H1 (cell line): Measurements from ENCODE around the gene ATAD3A. TPM values are rescaled to one million over a fixed set of nuclear protein-coding genes. Genes with fewer than 3 reads are reported as not detected.
A peak's percentile ranks its signal among the peaks of the same experiment; 100 is the strongest.
"Not testable (repeated sequence)": the region's sequence is repeated elsewhere in the genome, so short reads cannot be mapped to it uniquely, and the experiment has no call there.

Experiments
- CTCF ChIA-PET: fragments of 300-600 bp; sonication (Branson Sonifier 250); formaldehyde crosslinking; loops from one replicate; lab custom pipeline; 2021; ENCODE audit not compliant: partially characterized antibody; lab: Charles Lee
- POLR2A ChIA-PET: fragments of 300-600 bp; sonication (Branson Sonifier 250); formaldehyde crosslinking; loops from one replicate; lab custom pipeline; 2021; ENCODE audit warnings: inconsistent platforms; ENCODE audit not compliant: partially characterized antibody; lab: Charles Lee
- DNase-seq, 2 experiments: peaks; one replicate each; pipeline versions ENCODE4 v3.0.0 to v3.0.0-alpha.2; 2010 to 2022; ENCODE audit warnings: low spot score in 2 of 2, low read depth in 1 of 2, mixed read lengths in 1 of 2
- FAIRE-seq: peaks from 2 replicates; lab custom pipeline; 2011; peaks lifted over from hg19 to GRCh38; lab: Jason Lieb, UNC
- H2AFZ ChIP-seq: 2 replicates; pipeline ENCODE4 v1.8.1; 2012; ENCODE audit warnings: low read length, inconsistent platforms
- H2AK5ac ChIP-seq: 2 replicates; pipeline ENCODE4 v1.6.1; 2013; ENCODE audit warnings: low read depth, low read length
- H2BK120ac ChIP-seq: replicated peaks from 2 replicates; pipeline ENCODE3; 2013; ENCODE audit warnings: low read depth, low read length, inconsistent platforms
- H2BK12ac ChIP-seq: 2 replicates; pipeline ENCODE4 v1.6.1; 2013; ENCODE audit warnings: low read depth, low read length
- H2BK15ac ChIP-seq: 2 replicates; pipeline ENCODE4 v1.6.1; 2013; ENCODE audit warnings: low read length
- H2BK20ac ChIP-seq: 2 replicates; pipeline ENCODE4 v1.6.1; 2013; ENCODE audit warnings: low read length
- H2BK5ac ChIP-seq: 2 replicates; pipeline ENCODE4 v1.6.1; 2013; ENCODE audit warnings: low read depth, low read length
- H3K14ac ChIP-seq: 2 replicates; pipeline ENCODE4 v1.6.1; 2013; ENCODE audit warnings: inconsistent platforms; ENCODE audit not compliant: insufficient read length
- H3K18ac ChIP-seq: 2 replicates; pipeline ENCODE4 v1.6.1; 2013; ENCODE audit warnings: low read length; ENCODE audit errors: extremely low read depth
- H3K23ac ChIP-seq: 2 replicates; pipeline ENCODE4 v1.6.1; 2013; ENCODE audit warnings: inconsistent platforms; ENCODE audit not compliant: insufficient read length
- H3K23me2 ChIP-seq: 2 replicates; pipeline ENCODE4 v1.6.1; 2013; ENCODE audit warnings: low read depth, low read length
- H3K27ac ChIP-seq: 2 replicates; pipeline ENCODE4 v1.6.1; 2011; ENCODE audit warnings: low read depth, low read length, inconsistent platforms
- H3K27me3 ChIP-seq, 4 experiments: replicated peaks in 1 of 4; 1 replicate in 1 of 4; 2 replicates in 3 of 4; pipeline versions ENCODE4 v1.6.1 to v1.8.1; 2011 to 2013; ENCODE audit warnings: low read length in 3 of 4, mild to moderate bottlenecking in 3 of 4, inconsistent platforms in 2 of 4, mixed read lengths in 2 of 4, moderate library complexity in 1 of 4; ENCODE audit not compliant: control insufficient read depth in 3 of 4, insufficient read depth in 3 of 4; ENCODE audit errors: extremely low read depth in 1 of 4
- H3K36me3 ChIP-seq, 4 experiments: 2 replicates each; pipeline versions ENCODE4 v1.6.1 to v1.8.1; 2011 to 2013; ENCODE audit warnings: mild to moderate bottlenecking in 4 of 4, low read length in 3 of 4, moderate library complexity in 2 of 4, control low read depth in 1 of 4, inconsistent platforms in 1 of 4; ENCODE audit not compliant: insufficient read depth in 4 of 4, control insufficient read depth in 2 of 4
- H3K4ac ChIP-seq: replicated peaks from 2 replicates; pipeline ENCODE3; 2013; ENCODE audit warnings: low read length, low read depth, mixed read lengths, inconsistent platforms; ENCODE audit not compliant: insufficient read length
- H3K4me1 ChIP-seq, 4 experiments: replicated peaks in 1 of 4; 1 replicate in 1 of 4; 2 replicates in 3 of 4; pipeline versions ENCODE4 v1.6.1 to v1.8.1; 2011 to 2013; ENCODE audit warnings: low read length in 3 of 4, inconsistent platforms in 2 of 4, mixed read lengths in 1 of 4; ENCODE audit not compliant: insufficient read depth in 4 of 4, control insufficient read depth in 3 of 4
- H3K4me2 ChIP-seq, 2 experiments: 2 replicates each; pipeline versions ENCODE4 v1.6.1 to v1.8.1; 2011 to 2013; ENCODE audit warnings: low read depth in 2 of 2, low read length in 2 of 2, control low read depth in 1 of 2, inconsistent platforms in 1 of 2, mild to moderate bottlenecking in 1 of 2; ENCODE audit not compliant: insufficient read depth in 1 of 2
- H3K4me3 ChIP-seq, 4 experiments: fragments of 200-600, 300-600 bp in 1 of 4; sonication (generic), shearing (Covaris generic), sonication (Bioruptor Twin) in 1 of 4; 2 replicates each; pipeline versions ENCODE4 v1.5.1 to v1.8.1; 2011 to 2016; ENCODE audit warnings: low read length in 4 of 4, low read depth in 3 of 4, control low read depth in 2 of 4, inconsistent platforms in 2 of 4, mild to moderate bottlenecking in 2 of 4, mixed read lengths in 1 of 4, moderate library complexity in 1 of 4; ENCODE audit not compliant: insufficient read depth in 2 of 4; ENCODE audit errors: extremely low read depth in 1 of 4
- H3K56ac ChIP-seq: replicated peaks from 2 replicates; pipeline ENCODE3; 2013; ENCODE audit warnings: low read depth, mild to moderate bottlenecking, mixed read lengths, low read length, inconsistent platforms; ENCODE audit not compliant: insufficient read length
- H3K79me1 ChIP-seq: 2 replicates; pipeline ENCODE4 v1.6.1; 2013; ENCODE audit warnings: low read depth, low read length, control low read depth
- H3K79me2 ChIP-seq, 2 experiments: 2 replicates each; pipeline versions ENCODE4 v1.6.1 to v1.8.1; 2012 to 2013; ENCODE audit warnings: low read length in 2 of 2, mild to moderate bottlenecking in 2 of 2, inconsistent platforms in 1 of 2; ENCODE audit not compliant: insufficient read depth in 2 of 2, control insufficient read depth in 1 of 2
- H3K9ac ChIP-seq, 4 experiments: replicated peaks in 1 of 4; 1 replicate in 1 of 4; 2 replicates in 3 of 4; pipeline versions ENCODE4 v1.6.1 to v1.8.1; 2011 to 2013; ENCODE audit warnings: low read depth in 3 of 4, low read length in 3 of 4, control low read depth in 2 of 4, mild to moderate bottlenecking in 2 of 4, moderate library complexity in 2 of 4, inconsistent platforms in 1 of 4; ENCODE audit errors: extremely low read depth in 1 of 4
- H3K9me3 ChIP-seq, 2 experiments: 2 replicates each; pipeline versions ENCODE4 v1.6.1 to v1.8.1; 2012 to 2013; ENCODE audit warnings: mild to moderate bottlenecking in 2 of 2, moderate library complexity in 2 of 2, control low read depth in 1 of 2, inconsistent platforms in 1 of 2, low read depth in 1 of 2, low read length in 1 of 2, mixed read lengths in 1 of 2; ENCODE audit not compliant: insufficient read depth in 2 of 2
- H4K20me1 ChIP-seq, 2 experiments: replicated peaks in 1 of 2; 2 replicates each; pipeline versions ENCODE3 to v1.8.1; 2011 to 2013; ENCODE audit warnings: inconsistent platforms in 2 of 2, low read length in 2 of 2, mild to moderate bottlenecking in 1 of 2; ENCODE audit not compliant: insufficient read depth in 2 of 2, control insufficient read depth in 1 of 2
- H4K5ac ChIP-seq: 2 replicates; pipeline ENCODE4 v1.6.1; 2013; ENCODE audit warnings: low read length, low read depth, mixed read lengths, inconsistent platforms; ENCODE audit not compliant: insufficient read length
- H4K8ac ChIP-seq: 2 replicates; pipeline ENCODE4 v1.8.0; 2013; ENCODE audit warnings: mild to moderate bottlenecking, moderate library complexity, low read length, inconsistent platforms; ENCODE audit not compliant: insufficient read depth; ENCODE audit errors: extremely low read depth
- H4K91ac ChIP-seq: replicated peaks from 2 replicates; pipeline ENCODE3; 2013; ENCODE audit warnings: low read length, mixed read lengths, inconsistent platforms; ENCODE audit not compliant: insufficient read length
- EGR1 ChIP-seq: IDR thresholded peaks from 2 replicates; pipeline ENCODE4 v1.6.1; 2011; ENCODE audit warnings: low read depth, low read length, borderline replicate concordance
- WGBS, 2 experiments: shearing (Covaris generic) in 1 of 2; methylation state at CpG; one replicate each; pipeline versions ENCODE4 v1.1.6 to v1.1.7; 2013 to 2015; ENCODE audit warnings: low lambda C conversion rate in 2 of 2, mixed read lengths in 2 of 2, inconsistent platforms in 1 of 2, low coverage in 1 of 2, missing lambda C conversion rate in 1 of 2; ENCODE audit not compliant: insufficient replicate concordance in 2 of 2, insufficient coverage in 1 of 2, insufficient read length in 1 of 2; ENCODE audit errors: extremely low coverage in 1 of 2, missing lambda C conversion rate in 1 of 2; 5-methylcytosine and 5-hydroxymethylcytosine counted together
- polyA plus RNA-seq, 7 experiments: library from polyadenylated mRNA; depleted of rRNA in 3 of 7; stranded (reverse) in 5 of 7; unstranded in 2 of 7; fragments of >200 nt in 5 of 7; fragments of 200-250 nt in 2 of 7; gene quantifications; 1 replicate in 5 of 7; 2 replicates in 1 of 7; 4 replicates in 1 of 7; pipeline versions ENCODE4 v1.2.1 to v1.2.3, GENCODE V29; 2011 to 2013; ENCODE audit warnings: missing spikeins in 2 of 7, mixed read lengths in 2 of 7
- total RNA-seq: library from RNA; stranded (reverse); fragmentation: NEBNext Ultra II Directional; extraction: Animal tissue kit (Norgen Biotek cat#: 25700); gene quantifications from 2 replicates; pipeline ENCODE4 v1.2.1, GENCODE V29; 2021

ATAD3A gene
- total and polyA plus RNA-seq, 2 of the 8 experiments (the other 6 are each of a cell fraction or from before 2014, with no cell fraction given): 28.3 to 64.7 TPM

GRCh38 chr1:1481811-1482210, 30.2 kb upstream of the ATAD3A start:
- H4K20me1 ChIP-seq: peaks cover 0 to 12% of the 10 kb centered on the region in 2 experiments
- not testable (repeated sequence) for H3K4me2 ChIP-seq, H3K4me3 ChIP-seq, FAIRE-seq, H2BK12ac ChIP-seq, H3K18ac ChIP-seq, H3K4me1 ChIP-seq, H3K14ac ChIP-seq, H3K9ac ChIP-seq, H2AK5ac ChIP-seq, H2BK15ac ChIP-seq, H3K27me3 ChIP-seq, H3K79me2 ChIP-seq, H2BK20ac ChIP-seq, H3K56ac ChIP-seq, H2AFZ ChIP-seq, H4K91ac ChIP-seq, H3K79me1 ChIP-seq, DNase-seq, H2BK5ac ChIP-seq, H3K23ac ChIP-seq, H3K9me3 ChIP-seq, H3K27ac ChIP-seq, H2BK120ac ChIP-seq, H4K8ac ChIP-seq, H3K4ac ChIP-seq, H4K5ac ChIP-seq, H3K23me2 ChIP-seq
- POLR2A ChIA-PET: interaction anchor here (1.2 kb wide), 1 partner anchor 96 kb away, joined by 3 read pairs; no protein-coding TSS in a partner anchor
- CTCF ChIA-PET: interaction anchor here (1.5 kb wide), 1 partner anchor 10 kb away, joined by 4 read pairs; no protein-coding TSS in a partner anchor
- 96% methylated on average over 14 of the region's 30 CpGs; no CpG with 5 or more reads in 1 of the 2 experiments for WGBS, 2 experiments
- H3K36me3 ChIP-seq: peaks cover 13 to 57% (median 35%) of the 10 kb centered on the region in 4 experiments
- 0 out of 2 replicates have a peak, but pooled peaks have one; percentile 67 for TF ChIP-seq EGR1
